ENCODE measurements around the gene NFATC1.

The NFATC1 gene

GRCh38 chr18:79432376-79433120 lies 36.8 kb downstream of the NFATC1 start:
- Histone ChIP-seq H3K14ac (ENCODE audit: low read length) (no peak overlapping the region), H3K4me2 (ENCODE audit: insufficient read depth, low read length, poor library complexity, severe bottlenecking) (no peak overlapping the region), H2BK5ac (ENCODE audit: low read length) (peak overlapping the region; percentile 82), H3K36me3 (replicated peaks in 1 of 2; ENCODE audit: control insufficient read depth in 2 of 2, insufficient read depth in 2 of 2, low read length in 2 of 2) (no peaks in the 10 kb centered on the region), H3K4me3 (ENCODE audit: low read length in 2 of 2) (no peak overlapping the region), H3K18ac (ENCODE audit: low read length) (peak overlapping the region; percentile 89), H2AFZ (ENCODE audit: low read length) (no peak overlapping the region), H3K9ac (ENCODE audit: low read depth, low read length, poor library complexity) (peak overlapping the region; percentile 44), H2BK15ac (ENCODE audit: low read length) (no peak overlapping the region), H3K27me3 (ENCODE audit: control insufficient read depth in 3 of 3, insufficient read depth in 3 of 3, low read depth in 1 of 3, low read length in 3 of 3) (no peaks in the 10 kb centered on the region), H3K27ac (replicated peaks; ENCODE audit: low read length) (no peak overlapping the region), H4K8ac (ENCODE audit: low read depth, low read length) (peak overlapping the region; percentile 48), H3K23ac (ENCODE audit: low read depth, low read length, poor library complexity) (peak overlapping the region; percentile 80), H3K4ac (ENCODE audit: low read length) (no peak overlapping the region), H4K91ac (ENCODE audit: low read depth, low read length, poor library complexity) (peak overlapping the region; percentile 53), H2BK120ac (ENCODE audit: low read depth, low read length) (no peak overlapping the region), H2BK12ac (ENCODE audit: low read length) (peak overlapping the region; percentile 58), H3K9me3 (replicated peaks in 1 of 2; ENCODE audit: control insufficient read depth in 2 of 2, insufficient read depth in 1 of 2, low read depth in 1 of 2, low read length in 2 of 2) (no peaks in the 10 kb centered on the region), H3K4me1 (ENCODE audit: control insufficient read depth in 2 of 2, insufficient read depth in 1 of 2, low read depth in 1 of 2, low read length in 2 of 2) (peaks cover 0 to 2% of the 10 kb centered on the region in 2 donors), H3K79me1 (ENCODE audit: low read depth, low read length) (peaks cover 4% of the 10 kb centered on the region), H2AK5ac (ENCODE audit: low read depth, low read length) (no peak overlapping the region)
- DNase-seq (ENCODE audit: low spot score) = no peak
- no CpG with 5 or more reads among the region's 33 CpGs for WGBS, 2 donors (ENCODE audit: extremely low coverage in 2 of 2, insufficient read length in 2 of 2, insufficient replicate concordance in 1 of 2)

GRCh38 chr18:79433431-79433830 lies 37.7 kb downstream of the NFATC1 start:
- WGBS, 2 donors (ENCODE audit: extremely low coverage in 2 of 2, insufficient read length in 2 of 2, insufficient replicate concordance in 1 of 2) = no CpG with 5 or more reads among the region's 27 CpGs
- DNase-seq (ENCODE audit: low spot score) = no peak
- Histone ChIP-seq H2BK120ac (ENCODE audit: low read depth, low read length) (no peak overlapping the region), H2BK5ac (ENCODE audit: low read length) (no peak overlapping the region), H3K14ac (ENCODE audit: low read length) (no peak overlapping the region), H2BK12ac (ENCODE audit: low read length) (peak overlapping the region; percentile 22), H4K91ac (ENCODE audit: low read depth, low read length, poor library complexity) (peak overlapping the region; percentile 72), H3K23ac (ENCODE audit: low read depth, low read length, poor library complexity) (no peak overlapping the region), H3K4me1 (ENCODE audit: control insufficient read depth in 2 of 2, insufficient read depth in 1 of 2, low read depth in 1 of 2, low read length in 2 of 2) (peaks cover 0 to 2% of the 10 kb centered on the region in 2 donors), H3K18ac (ENCODE audit: low read length) (peak overlapping the region; percentile 64), H3K79me1 (ENCODE audit: low read depth, low read length) (peaks cover 3% of the 10 kb centered on the region), H3K4ac (ENCODE audit: low read length) (no peak overlapping the region), H3K27ac (replicated peaks; ENCODE audit: low read length) (no peak overlapping the region), H2AK5ac (ENCODE audit: low read depth, low read length) (peak overlapping the region; percentile 70), H4K8ac (ENCODE audit: low read depth, low read length) (no peak overlapping the region), H3K4me2 (ENCODE audit: insufficient read depth, low read length, poor library complexity, severe bottlenecking) (no peak overlapping the region), H3K9ac (ENCODE audit: low read depth, low read length, poor library complexity) (no peak overlapping the region), H3K4me3 (ENCODE audit: low read length in 2 of 2) (no peak overlapping the region), H2BK15ac (ENCODE audit: low read length) (no peak overlapping the region), H3K27me3 (ENCODE audit: control insufficient read depth in 3 of 3, insufficient read depth in 3 of 3, low read depth in 1 of 3, low read length in 3 of 3) (no peaks in the 10 kb centered on the region), H3K9me3 (replicated peaks in 1 of 2; ENCODE audit: control insufficient read depth in 2 of 2, insufficient read depth in 1 of 2, low read depth in 1 of 2, low read length in 2 of 2) (no peaks in the 10 kb centered on the region), H2AFZ (ENCODE audit: low read length) (no peak overlapping the region), H3K36me3 (replicated peaks in 1 of 2; ENCODE audit: control insufficient read depth in 2 of 2, insufficient read depth in 2 of 2, low read length in 2 of 2) (no peaks in the 10 kb centered on the region)

- Histone ChIP-seq H2BK12ac (ENCODE audit: low read length) (peak overlapping the region; percentile 73), H2AFZ (ENCODE audit: low read length) (no peak overlapping the region), H2BK5ac (ENCODE audit: low read length) (no peak overlapping the region), H4K91ac (ENCODE audit: low read depth, low read length, poor library complexity) (no peak overlapping the region), H3K9ac (ENCODE audit: low read depth, low read length, poor library complexity) (no peak overlapping the region), H3K79me1 (ENCODE audit: low read depth, low read length) (peaks cover 3% of the 10 kb centered on the region), H3K14ac (ENCODE audit: low read length) (no peak overlapping the region), H2BK15ac (ENCODE audit: low read length) (no peak overlapping the region), H3K4ac (ENCODE audit: low read length) (no peak overlapping the region), H3K4me1 (ENCODE audit: control insufficient read depth in 2 of 2, insufficient read depth in 1 of 2, low read depth in 1 of 2, low read length in 2 of 2) (peaks cover 0 to 2% of the 10 kb centered on the region in 2 donors), H2AK5ac (ENCODE audit: low read depth, low read length) (no peak overlapping the region), H3K4me2 (ENCODE audit: insufficient read depth, low read length, poor library complexity, severe bottlenecking) (no peak overlapping the region), H3K27ac (replicated peaks; ENCODE audit: low read length) (no peak overlapping the region), H3K18ac (ENCODE audit: low read length) (peak overlapping the region; percentile 71), H3K27me3 (ENCODE audit: control insufficient read depth in 3 of 3, insufficient read depth in 3 of 3, low read depth in 1 of 3, low read length in 3 of 3) (no peaks in the 10 kb centered on the region), H4K8ac (ENCODE audit: low read depth, low read length) (no peak overlapping the region), H3K9me3 (replicated peaks in 1 of 2; ENCODE audit: control insufficient read depth in 2 of 2, insufficient read depth in 1 of 2, low read depth in 1 of 2, low read length in 2 of 2) (no peaks in the 10 kb centered on the region), H3K23ac (ENCODE audit: low read depth, low read length, poor library complexity) (peak overlapping the region; percentile 80), H3K4me3 (ENCODE audit: low read length in 2 of 2) (no peak overlapping the region), H3K36me3 (replicated peaks in 1 of 2; ENCODE audit: control insufficient read depth in 2 of 2, insufficient read depth in 2 of 2, low read length in 2 of 2) (no peaks in the 10 kb centered on the region), H2BK120ac (ENCODE audit: low read depth, low read length) (no peak overlapping the region)
- WGBS, 2 donors (ENCODE audit: extremely low coverage in 2 of 2, insufficient read length in 2 of 2, insufficient replicate concordance in 1 of 2) = no CpG with 5 or more reads among the region's 31 CpGs
- no peak for DNase-seq (ENCODE audit: low spot score)
These were observed 39.1 kb downstream of the NFATC1 start for GRCh38 chr18:79434607-79435401.

All from neuronal stem cell (in vitro differentiated cells).